G401.6 (cell line): ENCODE results near the gene PRDM15.

Source experiments
- FAIRE-seq: peaks from 2 replicates; lab custom pipeline; 2012; peaks lifted over from hg19 to GRCh38; lab: Jason Lieb, UNC

The PRDM15 gene

DNA sequence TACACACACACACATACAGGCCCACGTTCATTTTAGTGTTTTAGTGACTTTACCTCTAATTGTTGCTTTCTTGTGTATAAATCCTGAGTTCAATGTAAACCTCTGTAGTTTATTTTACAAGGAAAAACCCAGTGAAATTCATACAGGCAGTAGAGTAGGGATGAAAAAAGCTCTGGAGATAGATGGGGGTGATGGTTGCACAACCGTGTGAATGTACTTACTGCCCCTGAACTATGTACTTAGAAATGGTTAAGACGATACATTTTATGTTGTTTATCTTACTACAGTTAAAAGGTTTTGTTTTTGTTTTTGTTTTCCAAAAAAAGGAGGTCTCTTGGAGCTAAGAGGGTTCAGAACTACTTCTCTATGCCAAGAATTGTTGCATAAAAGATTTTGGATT lies 29.7 kb upstream of the PRDM15 start:
- FAIRE-seq = no peak

DNA sequence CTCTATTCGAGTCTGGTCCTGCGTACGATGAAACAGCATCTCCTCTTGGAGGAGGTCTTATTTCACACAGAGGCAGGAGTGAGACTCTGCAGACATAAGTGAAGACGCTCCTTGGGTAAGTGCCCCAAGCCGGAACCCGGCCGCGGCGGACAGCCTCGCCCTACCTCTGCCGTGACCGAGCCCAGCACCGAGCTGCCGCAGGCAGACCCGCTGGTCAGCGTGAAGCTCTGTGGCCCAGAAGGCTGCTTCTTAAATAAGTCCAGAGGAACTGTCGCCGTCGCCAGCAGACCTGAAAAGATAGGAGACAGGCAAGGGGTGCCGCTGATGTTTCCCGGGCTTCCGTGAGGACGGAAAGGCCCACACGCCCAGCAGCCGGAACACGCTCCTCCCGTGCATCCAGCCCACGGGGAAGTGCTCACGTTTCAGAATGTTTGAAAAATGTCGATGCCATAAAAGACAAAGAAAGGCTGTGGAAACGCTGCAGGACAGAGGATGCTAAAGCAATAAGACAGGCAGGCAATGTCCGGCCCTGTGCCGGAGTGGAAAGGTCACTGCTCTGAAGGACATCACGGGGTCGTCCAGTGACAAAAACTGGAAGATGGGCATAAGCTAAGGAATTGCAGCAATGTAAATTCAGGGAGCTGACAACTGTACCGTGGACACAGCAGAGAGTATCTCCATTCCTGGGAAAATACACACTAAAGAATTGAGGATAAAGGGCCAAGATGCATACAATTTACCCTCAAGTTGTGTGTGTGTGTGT lies 28.5 kb upstream of the PRDM15 start:
- no peak for FAIRE-seq

DNA sequence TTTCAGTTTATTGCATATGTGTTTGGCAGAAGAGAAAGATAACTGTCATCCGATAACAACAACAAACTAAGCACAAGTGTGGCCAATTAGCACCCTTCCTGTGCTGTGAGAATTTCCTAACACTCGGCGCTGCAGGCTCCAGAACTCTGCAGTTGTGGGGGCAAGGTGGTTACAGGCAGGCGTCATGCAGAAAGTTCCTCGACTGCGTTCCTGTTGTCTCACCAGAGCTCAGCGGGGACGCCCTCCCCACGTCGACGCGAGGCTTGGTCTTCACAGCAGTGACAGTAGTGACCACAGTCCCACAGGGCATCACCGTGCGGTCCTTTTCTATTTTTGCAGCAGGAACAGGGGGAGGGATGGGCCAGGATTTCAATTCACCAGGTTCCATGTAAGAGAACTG lies 27.6 kb upstream of the PRDM15 start:
- FAIRE-seq = no peak

DNA sequence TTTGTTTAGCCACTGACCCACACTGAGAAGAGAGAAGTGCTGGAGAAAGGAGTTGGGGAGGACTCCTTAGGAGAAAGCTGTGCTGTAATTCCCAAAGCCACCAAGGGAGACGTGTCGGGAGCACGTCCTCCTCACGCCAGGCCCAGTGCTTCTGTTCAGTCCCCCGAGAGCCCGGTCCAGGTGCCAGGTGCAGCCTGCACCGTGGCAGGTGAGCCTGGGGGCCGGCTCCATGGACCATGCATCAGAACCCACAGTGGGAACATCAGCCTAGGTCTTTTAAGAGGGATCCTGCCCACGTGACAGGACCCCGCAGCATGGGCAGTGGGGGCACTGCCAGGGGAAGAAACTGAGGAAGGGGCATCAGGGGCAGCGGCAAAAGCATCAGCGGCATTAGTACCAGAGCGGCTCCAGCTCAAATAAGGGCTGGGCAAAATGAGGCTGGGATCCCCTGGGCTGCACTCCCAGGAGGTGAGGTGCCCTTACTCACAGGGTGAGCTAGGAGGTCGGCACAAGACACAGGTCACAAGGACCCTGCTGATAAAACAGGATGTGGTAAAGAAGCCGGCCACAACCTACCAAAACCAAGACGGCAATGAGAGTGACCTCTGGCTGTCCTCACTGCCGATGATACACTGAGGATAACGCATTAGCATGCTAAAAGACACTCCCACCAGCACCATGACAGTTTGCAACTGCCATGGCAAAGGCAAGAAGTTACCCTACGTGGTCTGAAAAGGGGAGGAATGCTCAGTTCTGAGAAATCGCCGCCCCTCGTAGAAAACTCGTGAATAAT lies 24.6 kb upstream of the PRDM15 start:
- FAIRE-seq = no peak

DNA sequence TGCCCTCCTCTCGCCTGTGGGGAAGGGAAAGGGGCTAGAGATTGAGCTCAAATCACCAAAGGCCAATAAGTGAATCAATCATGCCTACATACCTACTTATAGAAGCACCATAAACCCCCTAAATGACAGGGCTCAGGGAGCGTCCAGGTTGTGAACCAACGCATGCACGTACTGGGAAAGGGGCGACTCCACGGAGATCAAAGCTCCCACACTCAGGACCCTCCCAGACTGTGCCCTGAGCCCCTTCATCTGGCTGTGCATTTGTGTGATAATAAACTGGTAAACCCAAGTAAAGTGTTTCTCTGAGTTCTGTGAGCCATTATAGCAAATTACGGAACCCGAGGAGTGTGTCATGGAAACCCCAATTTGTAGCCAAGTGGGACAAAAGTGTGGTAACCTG lies 23.8 kb upstream of the PRDM15 start:
- FAIRE-seq = no peak

GRCh38 chr21:41901782-41902181 lies 22.6 kb upstream of the PRDM15 start:
- no peak for FAIRE-seq

- no peak for FAIRE-seq
Measured at GRCh38 chr21:41901099-41901498, 22.0 kb upstream of the PRDM15 start.

GRCh38 chr21:41900401-41900800 lies 21.3 kb upstream of the PRDM15 start:
- FAIRE-seq = no peak

DNA sequence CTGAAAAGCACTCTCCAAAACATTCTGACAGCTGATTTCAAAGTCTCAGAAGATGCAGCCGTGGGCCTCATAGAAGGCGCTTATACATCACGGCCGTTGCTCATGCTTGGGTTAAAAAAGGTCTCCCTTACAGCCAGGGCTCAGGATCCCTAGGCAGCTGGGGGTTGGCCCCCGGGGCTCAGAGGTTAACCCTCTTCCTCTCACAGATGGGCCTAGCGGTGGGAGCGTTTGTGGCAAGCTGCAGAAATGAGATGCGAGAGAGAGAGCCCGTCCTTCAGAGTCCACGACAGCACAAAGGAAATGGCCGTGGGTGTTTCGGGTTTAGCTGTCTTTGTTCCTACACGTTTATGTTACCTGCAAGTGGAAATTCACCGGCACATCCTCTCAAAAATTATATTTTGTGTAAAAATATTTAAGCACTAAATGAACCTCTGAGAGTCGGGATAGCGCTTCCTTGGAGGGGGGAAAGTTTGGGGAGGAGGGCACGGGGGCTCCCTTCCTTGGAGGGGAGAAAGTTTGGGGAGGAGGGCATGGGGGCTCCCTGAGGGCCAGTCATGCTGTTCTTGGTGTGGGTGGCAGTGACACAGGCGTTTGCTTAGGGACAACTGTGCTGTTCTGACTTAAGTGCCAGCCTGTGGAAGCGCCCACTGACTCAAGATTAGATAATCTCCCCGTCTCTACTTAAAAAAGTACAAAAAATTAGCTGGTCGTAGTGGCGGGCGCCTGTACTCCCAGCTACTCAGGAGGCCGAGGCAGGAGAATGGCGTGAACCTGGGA lies 20.5 kb upstream of the PRDM15 start:
- no peak for FAIRE-seq

GRCh38 chr21:41898998-41899397 lies 19.9 kb upstream of the PRDM15 start:
- no peak for FAIRE-seq

DNA sequence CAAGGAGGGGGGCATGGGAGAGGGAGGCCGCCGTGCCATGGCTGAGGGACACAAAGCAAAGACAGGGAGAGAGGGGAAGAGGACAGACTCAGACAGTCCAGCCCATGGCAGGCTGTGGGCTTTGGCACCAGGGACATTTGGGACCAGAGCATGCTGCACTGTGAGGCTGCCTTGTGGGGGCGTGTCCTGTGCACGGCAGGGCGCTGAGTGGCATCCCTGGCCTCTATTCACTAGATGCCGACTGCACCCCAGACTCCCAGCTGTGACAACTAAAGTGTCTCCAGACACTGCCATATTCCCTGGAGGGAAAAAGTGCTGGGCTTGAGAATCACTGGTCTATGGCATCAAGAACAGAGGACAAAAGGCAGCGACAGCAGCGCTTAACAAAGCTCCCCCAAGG lies 18.6 kb upstream of the PRDM15 start:
- no peak for FAIRE-seq

GRCh38 chr21:41897047-41897669 lies 18.0 kb upstream of the PRDM15 start:
- FAIRE-seq = no peak

- FAIRE-seq = no peak
Measured at GRCh38 chr21:41895643-41896493, 16.7 kb upstream of the PRDM15 start.

DNA sequence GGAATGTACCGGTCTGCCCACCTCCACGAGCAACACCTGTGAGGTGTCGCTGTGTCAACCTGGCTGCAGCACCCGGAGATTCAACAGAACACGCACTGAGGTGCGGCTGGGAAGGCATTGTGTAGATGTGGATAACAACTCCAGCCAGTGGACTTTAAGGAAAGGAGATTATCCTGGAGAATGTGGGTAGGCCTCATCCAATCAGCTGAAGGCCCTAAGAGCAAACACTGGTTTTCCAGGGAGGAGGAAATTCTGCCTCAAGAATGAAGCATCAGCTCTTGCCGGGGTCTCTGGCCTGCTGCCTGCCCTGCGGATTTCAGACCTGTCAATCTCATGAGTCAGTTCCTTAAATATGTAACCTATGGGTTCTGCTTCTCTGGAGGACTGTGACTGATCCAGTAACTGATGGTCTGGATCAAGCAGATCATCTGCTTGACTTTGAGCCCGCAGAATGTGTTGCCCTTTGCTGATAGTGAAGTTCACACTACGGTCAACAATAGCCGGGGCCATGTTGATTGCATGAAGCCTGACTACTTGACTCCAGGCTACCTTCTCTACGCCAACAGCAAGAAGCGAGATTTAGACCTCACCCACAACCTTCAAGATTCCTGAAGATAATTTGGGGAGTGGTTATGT lies 15.9 kb upstream of the PRDM15 start:
- FAIRE-seq = no peak

- no peak for FAIRE-seq
Measured at GRCh38 chr21:41894511-41894910, 15.4 kb upstream of the PRDM15 start.

DNA sequence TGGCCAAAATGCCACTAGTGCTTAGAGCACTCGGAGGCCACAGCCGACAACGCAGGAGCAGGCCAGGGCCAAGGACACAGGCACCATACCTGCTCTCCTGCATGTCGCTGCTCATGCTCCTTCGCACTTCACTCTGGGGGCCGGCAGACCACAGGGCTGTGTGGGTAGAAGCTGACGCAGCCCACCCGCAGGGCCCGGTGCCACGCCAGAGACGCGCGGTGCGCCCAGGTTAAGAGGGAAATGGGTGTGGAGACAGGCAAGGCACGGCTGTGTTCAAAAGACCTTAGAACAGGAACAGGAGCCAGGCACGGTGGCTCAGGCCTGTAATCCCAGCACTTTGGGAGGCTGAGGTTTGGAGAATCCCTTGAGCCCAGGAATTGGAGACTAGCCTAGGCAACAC lies 13.6 kb upstream of the PRDM15 start:
- FAIRE-seq = no peak

- FAIRE-seq = no peak
Measured at GRCh38 chr21:41891132-41891531, 12.0 kb upstream of the PRDM15 start.

GRCh38 chr21:41890355-41890754 lies 11.2 kb upstream of the PRDM15 start:
- FAIRE-seq = no peak

DNA sequence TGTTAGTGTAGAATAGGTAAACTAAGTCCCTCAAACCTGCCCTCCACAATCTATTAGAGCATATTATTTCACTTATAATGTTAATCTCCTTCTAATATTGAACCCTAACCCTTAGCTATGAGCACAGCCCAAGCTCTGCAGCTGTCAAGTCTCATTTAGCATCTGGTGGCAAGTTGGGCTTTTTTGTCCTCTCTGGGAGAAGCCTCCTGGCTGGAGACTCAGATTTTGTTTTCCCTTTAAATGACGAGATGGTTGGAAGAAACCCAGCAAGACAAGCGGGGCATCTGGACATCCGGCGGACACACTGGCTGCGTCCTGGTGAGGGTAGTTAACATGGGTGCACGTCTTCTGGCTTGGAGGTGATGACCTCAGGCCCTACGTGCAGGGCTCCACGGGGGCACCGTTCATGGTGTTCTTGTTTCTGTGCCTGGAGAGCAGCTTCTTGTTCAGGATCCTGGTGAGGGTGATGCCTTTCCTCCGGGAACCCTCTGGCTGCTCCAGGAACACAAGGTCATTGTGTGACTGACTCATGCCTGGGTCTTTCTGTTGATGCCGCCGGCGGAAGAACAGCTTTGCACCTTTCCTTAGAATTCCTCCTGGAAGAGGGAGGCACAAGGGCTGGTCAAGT lies 9.7 kb upstream of the PRDM15 start:
- no peak for FAIRE-seq

GRCh38 chr21:41887667-41888066 lies 8.5 kb upstream of the PRDM15 start:
- FAIRE-seq = no peak

DNA sequence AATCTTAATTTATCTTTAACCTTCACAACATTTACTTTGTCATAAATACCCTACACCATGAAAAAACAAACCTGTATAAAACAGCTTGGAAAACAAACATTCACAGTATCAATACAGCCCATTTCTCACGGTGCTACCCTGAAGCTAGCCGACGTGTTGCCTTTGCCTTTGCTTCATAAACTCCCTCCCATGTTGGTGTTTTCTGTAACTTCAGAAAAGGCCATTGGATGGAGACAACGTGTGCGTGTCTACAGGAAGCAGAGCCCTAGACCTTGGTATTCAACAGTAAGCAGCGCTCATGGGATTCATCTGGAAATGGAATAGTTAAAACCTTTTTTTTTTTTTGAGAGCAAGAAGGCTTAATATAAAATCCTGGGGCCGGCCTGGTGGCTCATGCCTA lies 7.2 kb upstream of the PRDM15 start:
- no peak for FAIRE-seq
